NCI-H2196 (cell line): Measurements from ENCODE around the gene DFFA.
A peak's percentile ranks its signal among the peaks of the same experiment; 100 is the strongest.

ENCODE experiments used
- DNase-seq: peaks from one replicate; lab custom pipeline; 2025; ENCODE audit not compliant: unreplicated experiment; lab: John Stamatoyannopoulos, UW

Gene DFFA, protein sequence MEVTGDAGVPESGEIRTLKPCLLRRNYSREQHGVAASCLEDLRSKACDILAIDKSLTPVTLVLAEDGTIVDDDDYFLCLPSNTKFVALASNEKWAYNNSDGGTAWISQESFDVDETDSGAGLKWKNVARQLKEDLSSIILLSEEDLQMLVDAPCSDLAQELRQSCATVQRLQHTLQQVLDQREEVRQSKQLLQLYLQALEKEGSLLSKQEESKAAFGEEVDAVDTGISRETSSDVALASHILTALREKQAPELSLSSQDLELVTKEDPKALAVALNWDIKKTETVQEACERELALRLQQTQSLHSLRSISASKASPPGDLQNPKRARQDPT

DNA sequence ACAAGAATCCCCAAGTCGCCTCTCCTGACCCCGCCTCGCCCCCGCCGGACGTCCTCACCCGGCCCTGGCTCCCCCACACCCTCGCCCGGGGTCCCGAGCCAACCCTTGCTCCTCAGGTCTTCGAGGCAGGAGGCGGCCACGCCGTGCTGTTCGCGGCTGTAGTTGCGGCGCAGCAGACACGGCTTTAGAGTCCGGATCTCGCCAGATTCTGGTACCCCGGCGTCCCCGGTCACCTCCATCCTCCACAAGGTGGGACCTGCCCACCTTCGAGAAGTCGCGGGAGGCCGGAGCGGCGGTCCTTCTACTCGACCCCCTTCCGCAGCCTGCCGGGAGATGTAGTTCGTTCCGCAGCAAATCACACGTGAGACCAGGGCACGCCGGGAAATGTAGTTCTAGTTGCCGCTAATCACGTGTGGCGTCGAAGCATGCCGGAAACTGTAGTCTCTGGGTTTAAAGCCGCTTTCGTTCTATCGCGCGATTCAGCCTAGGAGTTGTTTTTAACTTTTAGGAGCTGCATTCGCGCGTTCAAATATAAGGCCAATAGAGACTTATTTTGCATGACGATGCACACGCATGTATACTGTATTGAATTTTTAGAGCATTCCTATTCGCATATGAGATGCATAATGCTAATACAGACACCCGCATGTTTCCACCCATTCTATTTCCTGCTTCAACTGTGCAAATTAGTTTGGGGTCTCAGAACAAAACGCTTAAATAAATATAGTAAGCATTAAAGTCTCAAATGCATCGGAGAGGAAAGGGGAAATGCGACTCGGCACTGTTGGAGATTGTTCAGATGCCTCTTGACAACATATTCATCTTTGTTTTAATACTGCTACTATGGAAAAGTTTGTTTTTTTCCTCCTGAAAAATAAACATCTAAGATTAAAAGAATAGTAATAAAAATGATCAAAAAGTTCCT, at the start of gene DFFA:
DFFA (minus strand) TSS at position 310 of the 925 bp plus-strand sequence; CDS start at position 239, 71 bp downstream.
- peak; percentile 95 for DNase-seq

DNA sequence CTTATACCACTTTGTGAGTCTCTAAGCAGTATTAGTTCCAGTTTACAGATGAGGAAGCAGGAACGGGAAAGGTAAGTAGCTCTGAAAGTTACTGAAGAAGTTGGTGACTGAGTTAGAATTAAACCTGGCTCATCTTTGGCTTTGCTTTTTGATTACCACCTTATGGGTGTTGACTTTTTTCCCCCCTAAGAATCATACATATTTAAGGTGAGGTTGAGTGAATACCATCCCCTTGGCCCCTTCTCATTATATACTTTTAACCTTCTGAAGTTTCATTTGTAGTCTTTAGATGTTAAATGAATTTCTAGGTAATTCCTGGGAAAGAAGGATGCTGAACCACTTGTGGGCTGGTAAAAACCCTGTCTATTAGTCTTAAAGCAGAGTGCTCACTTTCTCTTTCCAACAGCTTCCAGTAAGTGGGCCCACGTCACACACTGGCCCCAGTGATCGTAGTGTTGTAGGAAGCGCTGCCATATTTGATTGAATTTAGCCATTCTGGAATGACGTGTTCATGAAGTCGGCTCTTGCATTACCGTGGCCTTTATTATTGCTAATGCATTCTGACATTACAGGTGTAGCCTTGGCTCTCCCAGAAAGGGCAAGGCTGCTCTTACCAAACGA, 49.3 kb upstream of the DFFA start:
- no peak for DNase-seq

DNA sequence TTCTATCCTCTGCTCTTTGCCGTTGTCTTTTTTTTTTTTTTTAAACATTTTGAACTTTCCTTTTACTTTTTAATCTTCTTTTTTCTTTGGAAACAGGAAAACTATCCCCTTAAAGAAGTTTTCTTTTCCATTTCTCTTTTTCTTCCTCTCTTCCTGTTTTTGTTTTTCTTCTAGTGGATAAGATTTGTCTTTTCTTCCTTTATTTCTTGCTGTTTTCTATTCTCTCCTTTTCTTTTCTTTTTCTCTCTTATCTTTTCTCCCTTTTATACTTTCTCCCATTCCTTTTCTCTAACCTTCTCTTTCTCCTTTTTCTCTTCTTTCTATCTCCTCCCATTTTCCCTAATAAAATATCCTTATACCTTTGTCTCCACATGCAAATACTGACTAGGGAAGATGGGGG, 48.6 kb upstream of the DFFA start:
- no peak for DNase-seq

DNA sequence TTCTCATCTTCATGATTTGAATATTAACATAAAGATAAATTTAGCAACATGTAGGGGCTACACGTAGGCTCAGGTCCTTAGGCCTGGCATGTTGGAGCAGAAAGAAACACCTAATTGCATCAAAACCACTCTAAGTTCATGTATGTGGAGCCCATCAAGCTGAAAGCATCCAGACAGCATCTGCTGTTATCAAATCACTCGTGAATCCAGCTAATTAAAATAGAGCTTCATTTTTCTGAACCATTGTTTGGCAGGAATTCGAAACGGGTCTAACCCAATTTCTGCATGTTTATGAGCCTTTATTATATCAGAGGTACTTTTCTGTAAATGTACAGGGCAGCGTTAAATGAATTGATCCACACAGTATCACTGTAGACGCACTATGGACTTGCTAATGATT, 48.2 kb upstream of the DFFA start:
- no peak for DNase-seq

DNA sequence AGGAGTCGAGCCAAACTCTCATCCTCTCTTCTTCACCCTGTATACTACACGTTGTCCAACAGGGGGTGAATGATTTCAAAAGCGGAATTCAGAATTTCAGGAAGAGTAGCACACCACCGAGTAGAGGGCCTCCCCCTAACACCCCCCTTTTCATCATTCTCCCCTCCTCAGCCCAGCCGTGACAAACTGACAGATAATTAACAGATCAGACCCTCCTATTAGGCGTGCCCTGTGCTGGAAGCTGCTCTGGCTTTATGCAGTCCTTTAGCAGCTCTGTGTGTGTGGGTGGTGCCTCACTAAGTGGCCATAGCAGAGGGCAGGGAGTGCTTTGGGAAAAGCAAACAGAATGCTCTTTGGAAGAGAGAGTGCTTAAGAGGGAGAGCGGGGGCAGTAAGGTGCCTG, 46.7 kb upstream of the DFFA start:
- peak; percentile 40 for DNase-seq

DNA sequence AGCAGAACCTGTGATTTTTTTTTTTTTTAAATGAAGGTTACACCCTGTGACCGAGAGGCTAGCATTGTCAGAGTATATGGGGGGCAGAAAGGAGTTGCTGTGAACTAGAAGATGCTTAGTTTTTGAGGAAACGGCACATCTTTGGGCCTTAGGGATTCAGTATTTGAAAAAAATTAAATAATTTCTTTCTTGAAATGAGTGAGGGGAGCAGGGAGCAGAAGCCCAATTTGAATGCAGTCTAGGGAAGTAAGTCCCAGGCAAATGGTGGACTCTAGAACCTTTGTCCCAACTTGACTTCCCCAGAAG, 45.3 kb upstream of the DFFA start:
- no peak for DNase-seq

DNA sequence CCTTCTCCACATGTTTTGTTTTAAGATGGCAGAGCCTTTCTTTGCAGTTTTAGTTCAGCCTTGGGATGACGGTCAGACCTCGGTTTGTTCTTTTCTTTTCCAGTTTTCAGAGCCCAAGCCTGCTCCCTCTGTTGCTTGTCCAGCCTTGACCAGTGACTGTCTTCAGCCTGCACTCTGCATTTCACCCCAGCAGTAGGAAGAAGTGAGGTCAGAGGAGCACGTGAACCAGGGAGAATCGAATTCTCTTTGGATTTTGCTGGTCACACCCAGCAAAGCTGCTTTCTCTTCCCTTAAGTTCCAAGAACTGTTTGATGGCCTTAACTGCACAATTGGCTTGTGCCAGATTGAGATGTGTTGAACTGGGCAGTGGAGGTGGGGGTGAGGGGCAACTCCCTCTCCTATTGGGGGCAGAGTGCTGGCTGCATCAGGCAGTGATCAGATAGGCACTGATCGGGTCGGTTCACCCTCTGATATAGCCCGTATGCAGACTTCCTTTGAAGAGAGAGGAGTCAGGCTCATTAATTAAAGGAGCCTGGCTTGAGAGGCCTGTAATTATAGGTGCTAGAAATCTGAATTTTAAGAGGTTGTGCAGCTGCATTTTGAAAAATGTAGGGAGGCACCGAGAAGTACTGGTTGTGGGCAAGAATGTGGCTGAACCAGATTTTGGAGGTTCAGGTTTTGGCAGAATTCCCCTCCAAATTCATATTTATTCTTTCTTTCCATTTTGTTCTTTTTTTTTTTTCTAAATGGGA, 44.8 kb upstream of the DFFA start:
- DNase-seq: no peak

DNA sequence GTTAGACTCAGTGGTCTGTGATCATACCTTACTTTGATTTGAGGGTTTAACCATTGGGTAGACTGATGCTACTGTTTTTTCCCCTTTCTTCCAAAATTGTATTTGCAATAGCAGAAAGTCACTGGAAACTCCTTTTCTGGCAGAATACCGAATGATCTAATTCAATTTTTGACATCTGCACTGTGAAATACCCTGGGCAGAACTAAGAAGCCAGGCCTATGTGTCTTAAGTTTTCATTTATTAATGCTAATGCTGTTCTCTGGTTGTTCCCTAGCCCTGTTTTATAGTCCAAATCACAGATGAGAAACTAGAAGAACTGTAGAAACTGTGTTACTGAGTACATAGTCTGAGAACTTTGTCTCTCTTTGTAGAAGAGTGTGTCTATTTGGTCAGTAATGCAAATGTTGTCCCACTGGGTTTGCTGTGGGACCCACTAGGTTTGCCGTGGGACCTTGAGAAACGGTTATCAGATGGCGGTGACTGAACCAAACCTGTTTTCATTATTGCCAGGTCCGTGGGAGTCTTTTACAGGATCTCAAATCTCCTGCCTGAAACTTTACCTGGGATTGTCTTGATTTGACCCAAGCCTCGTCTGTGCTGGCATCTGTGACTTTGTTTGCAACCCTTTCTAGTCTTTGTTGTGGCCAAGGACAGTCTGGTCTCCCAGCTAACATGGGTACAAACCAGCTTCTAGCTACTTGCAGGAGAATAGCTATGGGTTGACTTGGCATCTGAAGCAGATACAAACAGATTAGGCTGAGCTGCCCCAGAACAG, 43.8 kb upstream of the DFFA start:
- DNase-seq: no peak

DNA sequence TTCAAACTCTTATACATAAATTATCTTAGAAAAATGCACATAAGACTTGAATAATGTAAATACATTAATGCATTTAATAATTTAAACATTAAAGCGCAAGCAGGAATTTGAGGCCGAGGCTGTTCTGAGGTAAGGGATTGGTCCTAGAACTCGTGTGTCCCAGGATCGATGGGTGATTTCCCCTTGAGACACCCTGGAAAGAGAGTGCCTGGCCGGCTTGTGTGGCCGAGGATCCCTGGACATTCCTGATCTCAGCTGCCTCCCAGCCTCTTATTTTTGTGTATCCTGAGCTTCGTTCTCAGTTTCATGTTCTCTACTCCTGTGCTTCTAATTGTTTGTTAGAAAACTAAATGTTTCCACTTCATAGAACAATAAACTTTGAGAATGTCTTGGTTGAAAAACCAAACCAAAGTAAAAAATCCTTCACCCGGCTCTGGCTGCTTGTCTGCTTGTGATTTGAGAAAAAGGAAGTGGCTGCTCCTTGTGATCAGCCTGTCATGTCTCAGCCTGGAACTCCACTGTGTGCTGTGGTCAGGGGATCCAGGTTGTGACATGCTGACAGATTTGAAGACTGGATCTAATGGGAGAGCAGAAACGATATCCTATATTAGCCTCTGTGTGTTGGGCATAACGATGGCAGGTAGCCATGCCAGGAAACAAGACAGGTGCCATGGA, 43.1 kb upstream of the DFFA start:
- DNase-seq: no peak

DNA sequence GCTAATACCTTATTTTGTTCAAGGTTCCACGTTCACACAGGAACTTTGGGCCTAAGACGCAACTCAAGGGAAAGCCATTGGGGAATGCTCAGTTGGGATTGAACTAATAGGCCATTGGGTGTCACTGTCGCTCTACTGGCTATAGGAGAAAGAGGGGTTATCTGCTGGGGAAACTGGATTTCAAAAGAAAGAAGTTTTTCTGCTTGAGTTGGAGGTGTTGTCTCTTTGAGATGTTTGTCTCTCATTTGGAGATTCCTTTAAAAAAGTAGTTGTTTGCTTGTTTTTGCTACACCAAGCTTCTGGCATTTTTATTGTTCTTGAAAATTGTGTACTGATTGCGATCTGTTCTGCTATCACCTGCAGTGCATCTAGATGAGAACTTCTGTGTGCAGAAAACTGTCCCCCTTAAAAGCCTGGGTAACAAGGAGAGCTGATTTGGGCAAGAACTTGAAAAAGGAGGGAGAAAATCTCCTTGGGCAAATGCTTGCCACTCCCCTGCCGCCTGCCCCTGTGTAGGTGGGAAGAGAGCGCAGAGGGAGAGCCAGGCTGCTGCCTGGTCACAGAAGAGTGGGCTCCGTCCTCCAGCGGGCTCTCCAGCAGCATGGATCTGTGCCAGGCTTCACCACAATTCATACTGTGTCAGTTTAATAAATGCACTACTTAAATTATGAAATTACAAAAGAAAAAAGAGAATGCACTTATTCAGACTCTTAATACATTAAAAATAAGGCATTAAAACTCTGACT, 42.3 kb upstream of the DFFA start:
- DNase-seq: peak; percentile 72

DNA sequence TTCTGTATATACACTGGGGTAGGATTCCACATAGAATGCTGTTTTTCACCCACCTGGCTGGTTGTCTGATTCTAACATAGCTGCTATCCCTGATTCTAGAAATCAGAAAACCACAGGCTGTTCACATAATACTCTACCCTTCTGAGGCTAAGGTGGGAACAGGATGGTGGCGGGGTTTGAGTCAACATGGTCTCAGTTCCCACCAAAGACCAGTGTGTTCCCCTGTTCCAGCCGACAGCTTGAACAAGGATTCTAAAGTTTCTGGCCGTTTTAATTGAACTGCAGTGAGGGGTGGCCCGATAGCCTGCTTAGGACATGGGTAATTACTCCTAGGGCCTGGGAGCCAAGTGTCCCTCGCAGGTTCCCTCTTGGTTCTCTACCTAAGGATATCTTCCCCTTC, 40.9 kb upstream of the DFFA start:
- no peak for DNase-seq

DNA sequence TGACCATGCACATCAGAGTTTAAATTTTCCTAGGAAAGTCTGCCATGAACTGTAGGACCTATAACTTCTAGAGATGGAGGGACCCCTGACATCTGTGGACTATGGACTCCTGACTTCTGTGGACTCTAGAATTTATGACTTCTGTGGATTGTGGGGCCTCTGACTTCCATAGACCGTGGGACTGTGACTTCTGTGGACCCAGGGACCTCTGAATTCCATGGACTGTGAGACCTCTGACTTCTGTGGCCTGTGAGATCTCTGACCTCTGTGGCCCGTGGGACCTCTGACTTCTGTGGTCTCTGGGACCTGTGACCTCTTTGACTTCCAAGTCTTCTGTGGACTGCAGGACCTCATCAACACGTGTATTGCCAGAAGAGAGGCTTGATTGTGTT, 39.2 kb upstream of the DFFA start:
- no peak for DNase-seq

DNA sequence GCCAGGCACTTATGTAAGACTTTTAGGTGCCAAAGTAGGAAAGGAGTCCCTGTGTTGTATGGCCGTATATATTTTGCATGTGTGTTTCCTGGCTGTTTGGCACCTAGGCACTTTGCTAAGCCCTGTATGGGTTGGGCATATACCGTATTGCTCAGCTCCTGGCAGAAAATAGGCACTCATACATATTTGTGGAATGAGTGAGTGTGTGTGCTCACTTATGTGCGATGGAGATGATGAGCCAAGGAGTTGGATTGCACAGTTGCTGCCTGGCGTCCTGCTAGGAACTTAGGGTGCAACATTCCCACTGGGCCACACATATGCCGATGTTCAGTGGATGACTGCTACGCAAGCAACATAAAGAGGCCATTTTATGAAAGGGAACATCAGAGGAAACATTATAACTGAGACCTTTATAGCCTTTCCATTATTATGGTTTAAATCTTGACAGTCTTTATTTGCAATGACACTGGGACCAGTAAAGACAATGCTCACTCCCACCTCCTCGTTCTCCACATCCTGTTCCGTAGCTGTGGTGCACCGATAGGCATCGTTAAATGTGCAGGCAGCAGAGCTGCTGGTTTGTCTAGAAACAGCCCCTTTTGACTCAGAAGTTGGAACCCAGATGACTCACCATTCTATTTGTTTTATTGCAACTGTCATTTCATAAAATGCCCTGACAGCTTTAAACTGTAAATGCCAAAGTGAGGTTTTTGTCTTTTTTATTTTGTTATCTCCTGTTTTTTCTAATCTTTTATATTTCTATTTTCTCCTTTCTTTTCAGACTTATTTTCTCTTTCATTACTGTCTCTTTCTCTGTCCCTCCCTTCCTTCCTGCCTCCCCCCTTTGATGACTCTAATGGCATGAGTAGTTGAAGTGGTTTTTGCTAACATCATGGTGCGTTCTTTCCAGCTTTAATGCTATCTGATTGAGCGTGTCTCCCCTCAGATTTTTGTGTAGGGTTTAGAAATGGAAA, 38.5 kb upstream of the DFFA start:
- DNase-seq: no peak

DNA sequence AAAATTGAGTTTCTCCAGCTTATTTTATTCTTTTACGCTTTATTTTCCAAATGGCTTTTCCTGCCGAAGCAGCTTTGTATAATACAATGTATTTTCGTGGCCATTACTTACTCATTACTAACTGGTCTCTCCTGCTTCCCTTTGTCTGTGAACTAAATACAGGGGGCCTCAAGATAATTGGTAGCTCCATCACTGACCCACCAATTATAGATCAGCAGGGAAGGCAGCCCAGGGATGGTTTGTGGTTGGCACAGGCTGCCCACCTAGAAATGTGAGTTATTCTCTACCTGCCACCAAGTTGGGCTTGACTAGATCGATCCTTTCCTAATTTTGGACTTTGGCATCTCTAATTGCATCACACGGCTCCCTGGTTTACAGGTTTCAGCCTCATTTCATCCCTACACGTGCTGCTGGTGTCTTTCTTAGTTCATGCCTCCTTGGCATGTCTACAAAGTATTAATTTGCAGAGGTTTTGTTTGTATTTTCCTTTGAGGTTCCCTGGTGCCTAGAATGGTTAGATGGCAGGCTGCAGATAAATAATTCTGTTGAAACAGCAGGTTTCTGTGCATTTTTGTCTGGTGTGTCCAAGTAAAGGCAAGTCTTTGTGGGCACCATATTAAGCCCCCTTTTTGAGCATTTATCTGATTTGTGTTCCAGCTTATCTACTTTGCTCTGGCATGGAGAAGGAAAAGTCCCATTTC, 37.6 kb upstream of the DFFA start:
- no peak for DNase-seq

DNA sequence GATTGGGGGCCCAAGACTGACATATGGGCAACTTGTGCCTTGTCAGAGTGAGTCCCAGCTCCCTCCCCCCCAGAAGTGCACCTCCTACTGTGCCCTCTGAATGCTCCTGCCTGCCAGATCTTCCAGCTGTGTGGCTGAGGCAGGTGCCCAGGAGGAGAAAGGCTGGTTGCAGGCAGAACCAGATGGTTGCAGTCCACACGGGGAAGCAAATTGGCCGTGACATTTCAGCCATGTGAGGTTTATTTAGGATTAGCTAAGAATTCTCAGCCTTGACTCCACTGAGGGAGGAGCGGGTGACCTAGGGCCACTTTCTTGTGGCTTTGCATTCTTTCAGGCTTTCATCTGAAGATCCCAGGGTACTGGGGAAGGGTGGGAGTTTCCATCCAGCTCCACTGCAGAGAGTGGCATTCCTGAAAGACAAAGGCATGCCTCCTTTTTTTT, 36.2 kb upstream of the DFFA start:
- DNase-seq: peak; percentile 47

DNA sequence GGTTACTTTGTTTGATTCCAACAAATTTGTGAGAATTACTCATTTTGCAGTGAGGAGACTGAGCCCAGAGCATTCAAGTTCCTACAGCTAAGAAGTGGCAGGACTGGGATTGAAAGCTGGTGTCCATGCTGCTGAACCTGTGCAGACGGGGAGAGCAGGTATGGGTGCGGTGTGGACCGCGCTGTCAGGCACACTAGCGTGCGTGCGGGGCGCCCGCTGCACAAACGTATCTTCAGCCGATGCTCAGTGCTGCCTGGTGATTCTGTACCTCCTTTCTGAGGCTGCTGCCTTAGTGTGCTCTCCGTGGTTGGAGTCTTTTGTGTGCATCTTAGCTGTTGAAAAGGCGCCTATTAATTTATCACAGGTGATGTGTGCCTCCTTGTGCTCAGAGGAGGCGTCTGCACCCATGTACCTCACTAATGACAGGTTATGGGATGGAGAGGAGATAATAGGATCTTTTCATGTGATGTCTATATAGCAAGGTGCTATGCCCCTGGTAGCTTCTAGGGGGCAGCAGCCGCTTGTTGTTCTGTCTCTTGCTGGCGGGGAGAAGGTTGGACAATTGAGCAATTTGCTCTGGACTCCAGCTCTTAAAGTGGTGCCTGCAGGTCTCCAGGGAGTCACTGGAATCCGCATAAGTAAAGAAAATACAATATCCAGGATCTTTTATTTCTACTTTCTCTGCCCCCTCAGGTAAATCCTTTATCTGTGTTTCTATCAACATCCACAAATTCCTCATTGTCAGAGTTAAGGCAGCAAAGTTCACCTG, 35.0 kb upstream of the DFFA start:
- DNase-seq: peak; percentile 76

DNA sequence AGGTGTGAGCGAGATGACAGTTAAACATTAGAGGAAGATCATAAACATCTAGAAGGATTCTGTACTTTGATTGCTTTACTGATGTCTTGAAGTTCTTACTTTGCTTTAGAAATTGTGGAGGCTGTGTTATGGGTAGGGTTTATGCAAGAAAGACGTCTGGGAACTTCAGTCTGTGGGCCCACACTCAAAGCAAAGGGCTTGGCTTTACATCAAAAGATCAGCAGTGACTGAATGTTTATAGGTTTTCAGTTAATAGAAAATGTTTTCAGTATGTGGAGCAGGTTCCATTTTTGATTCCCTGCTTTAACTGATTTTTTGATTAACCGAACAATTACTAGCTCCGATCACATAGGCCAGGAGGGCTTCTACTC, 34.3 kb upstream of the DFFA start:
- no peak for DNase-seq
